Vagina (tissue), 2 donors: ENCODE data around the gene HSPB2. TPM values are rescaled to one million over a fixed set of nuclear protein-coding genes. Genes with fewer than 3 reads are reported as not detected.

Experiments used
- DNase-seq, 2 donors: peaks; one replicate each; pipeline ENCODE4 v3.0.0-alpha.2; 2017; ENCODE audit errors: extremely low spot score in 2 of 2
- H3K27ac ChIP-seq: fragments of 200-600 bp; sonication (generic); one replicate; pipeline ENCODE4 v1.5.1; 2019
- H3K27me3 ChIP-seq: fragments of 200-600 bp; sonication (generic); one replicate; pipeline ENCODE4 v1.5.1; 2019
- H3K36me3 ChIP-seq, 2 donors: fragments of 200-600 bp; sonication (generic); one replicate each; pipeline ENCODE4 v1.5.1; 2017 to 2019
- H3K4me1 ChIP-seq: fragments of 200-600 bp; sonication (generic); one replicate; pipeline ENCODE4 v1.5.1; 2019
- H3K4me3 ChIP-seq, 2 donors: fragments of 200-600 bp; sonication (generic); 1 replicate in 1 of 2; 2 replicates in 1 of 2; pipeline ENCODE4 v1.5.1; 2016 to 2019
- H3K9me3 ChIP-seq: fragments of 200-600 bp; sonication (generic); one replicate; pipeline ENCODE4 v1.5.1; 2019
- CTCF ChIP-seq, 3 experiments: fragments of 450-650 bp in 2 of 3; fragments of 200-600 bp in 1 of 3; sonication (generic) in 1 of 3; IDR thresholded peaks; one replicate each; pipeline ENCODE4 v1.5.1; 2017 to 2019; ENCODE audit warnings: antibody characterized with exemption in 3 of 3, mild to moderate bottlenecking in 2 of 3, moderate library complexity in 2 of 3
- POLR2A ChIP-seq, 2 donors: fragments of 450-650 bp; IDR thresholded peaks; one replicate each; pipeline ENCODE4 v1.6.1; 2017; ENCODE audit warnings: antibody characterized with exemption in 2 of 2, mild to moderate bottlenecking in 2 of 2, moderate library complexity in 2 of 2
- POLR2AphosphoS5 ChIP-seq, 2 donors: sonication (generic); formaldehyde crosslinking; IDR thresholded peaks; one replicate each; pipeline ENCODE4 v1.9.0; 2017; ENCODE audit warnings: antibody characterized with exemption in 2 of 2, mild to moderate bottlenecking in 2 of 2, low read depth in 1 of 2; ENCODE audit not compliant: insufficient read depth in 1 of 2
- intact Hi-C: fragments of 100-400 bp; cut with DNase I; formaldehyde crosslinking; loops from one replicate; pipeline ENCODE4 v1.15.1; 2023
- total RNA-seq: library from RNA; depleted of rRNA; stranded (reverse); fragments of >200 nt; gene quantifications from one replicate; pipeline ENCODE4 v1.2.3, GENCODE V29; 2016

Gene HSPB2
- total RNA-seq: not detected

GRCh38 chr11:111912535-111912934, at the start of gene HSPB2:
HSPB2 (plus strand) TSS chr11:111912734; CDS start chr11:111912830, 96 bp downstream.
- H3K9me3 ChIP-seq: no peaks in the 10 kb centered on the region
- intact Hi-C loops: no loop called here
- peaks cover 0 to 6% of the 10 kb centered on the region in 2 donors for H3K36me3 ChIP-seq
- TF ChIP-seq POLR2AphosphoS5 (IDR thresholded peaks at IDR 0.05; ENCODE audit: insufficient read depth in 1 of 2, low read depth in 1 of 2) (no peak), POLR2A (IDR thresholded peaks at IDR 0.05) (no peak), CTCF (IDR thresholded peaks at IDR 0.05) (no peak)
- no peaks in the 10 kb centered on the region for H3K27me3 ChIP-seq
- H3K27ac ChIP-seq: peak within 1 kb of the TSS; percentile 99
- H3K4me3 ChIP-seq: peak within 1 kb of the TSS; percentile 58 to 69
- peaks cover 45% of the 10 kb centered on the region for H3K4me1 ChIP-seq
- no peak for DNase-seq

GRCh38 chr11:111870113-111870512, 42.4 kb upstream of the HSPB2 start:
- Histone ChIP-seq H3K4me3 (peak overlapping the region in 1 of 2 donors; percentile 62), H3K4me1 (peaks cover 16% of the 10 kb centered on the region), H3K9me3 (no peaks in the 10 kb centered on the region), H3K36me3 (peaks cover 0 to 26% of the 10 kb centered on the region in 2 donors), H3K27ac (no peak overlapping the region), H3K27me3 (no peaks in the 10 kb centered on the region)
- TF ChIP-seq POLR2AphosphoS5 (IDR thresholded peaks at IDR 0.05; ENCODE audit: insufficient read depth in 1 of 2, low read depth in 1 of 2): no peak
- no peak for TF ChIP-seq POLR2A (IDR thresholded peaks at IDR 0.05)
- TF ChIP-seq CTCF (IDR thresholded peaks at IDR 0.05): no peak
- no peak for DNase-seq
- intact Hi-C loops: loop anchor here (10.0 kb wide), 2 partner anchors 55 to 105 kb away; no protein-coding TSS in a partner anchor

GRCh38 chr11:111870522-111870885, 42.0 kb upstream of the HSPB2 start:
- DNase-seq: no peak
- TF ChIP-seq CTCF (IDR thresholded peaks at IDR 0.05): no peak
- TF ChIP-seq POLR2A (IDR thresholded peaks at IDR 0.05): no peak
- no peak for TF ChIP-seq POLR2AphosphoS5 (IDR thresholded peaks at IDR 0.05; ENCODE audit: insufficient read depth in 1 of 2, low read depth in 1 of 2)
- Histone ChIP-seq H3K4me3 (peak overlapping the region; percentile 62 to 93), H3K9me3 (no peaks in the 10 kb centered on the region), H3K36me3 (peaks cover 0 to 24% of the 10 kb centered on the region in 2 donors), H3K27me3 (no peaks in the 10 kb centered on the region), H3K4me1 (peaks cover 16% of the 10 kb centered on the region), H3K27ac (peak overlapping the region; percentile 83)
- intact Hi-C loops: loop anchor here (10.0 kb wide), 2 partner anchors 54 to 104 kb away; no protein-coding TSS in a partner anchor

- H3K36me3 ChIP-seq: peaks cover 0 to 18% of the 10 kb centered on the region in 2 donors
- TF ChIP-seq POLR2A (IDR thresholded peaks at IDR 0.05) (no peak), POLR2AphosphoS5 (IDR thresholded peaks at IDR 0.05; ENCODE audit: insufficient read depth in 1 of 2, low read depth in 1 of 2) (peak; percentile 75 to 91), CTCF (IDR thresholded peaks at IDR 0.05) (peak in 1 of 3 experiments; percentile 22)
- peak within 1 kb of the TSS; percentile 62 to 93 for H3K4me3 ChIP-seq
- peaks cover 16% of the 10 kb centered on the region for H3K4me1 ChIP-seq
- no peaks in the 10 kb centered on the region for H3K9me3 ChIP-seq
- intact Hi-C loops: loop anchor here (10.0 kb wide), 2 partner anchors 54 to 104 kb away; no protein-coding TSS in a partner anchor
- no peaks in the 10 kb centered on the region for H3K27me3 ChIP-seq
- H3K27ac ChIP-seq: peak within 1 kb of the TSS; percentile 83
- DNase-seq: no peak
These were observed 41.4 kb upstream of the HSPB2 start, which contains the start of gene ALG9 for GRCh38 chr11:111870886-111871692. ALG9 (minus strand) TSS chr11:111871581; CDS start chr11:111871482, 99 bp downstream.
